GM12878 (cell line): ENCODE results near the gene ADAT3. TPM values are rescaled to one million over a fixed set of nuclear protein-coding genes. Genes with fewer than 3 reads are reported as not detected.

ENCODE experiments used
- BMI1 ChIP-seq: fragments of 450-650 bp; IDR thresholded peaks from 2 replicates; pipeline ENCODE4 v1.6.1; 2016; ENCODE audit warnings: mild to moderate bottlenecking, moderate library complexity, borderline replicate concordance
- BRCA1 ChIP-seq: IDR thresholded peaks from 2 replicates; pipeline ENCODE4 v1.6.1; 2011; ENCODE audit warnings: low read depth, low read length, improper control_type of control experiment
- CREM ChIP-seq: IDR thresholded peaks from 2 replicates; pipeline ENCODE4 v1.6.1; 2014; ENCODE audit warnings: antibody characterized with exemption, low read depth
- JUNB ChIP-seq: IDR thresholded peaks from 2 replicates; pipeline ENCODE4 v1.6.1; 2016; ENCODE audit warnings: antibody characterized with exemption, mild to moderate bottlenecking
- MTA2 ChIP-seq: fragments of 450-650 bp; IDR thresholded peaks from 2 replicates; pipeline ENCODE4 v1.6.1; 2016; ENCODE audit warnings: low read depth, mild to moderate bottlenecking, moderate library complexity
- NR2C1 ChIP-seq: fragments of 450-650 bp; IDR thresholded peaks from 2 replicates; pipeline ENCODE4 v1.6.1; 2017; ENCODE audit warnings: antibody characterized with exemption, mild to moderate bottlenecking, moderate library complexity
- NR2C2 ChIP-seq: IDR thresholded peaks from 2 replicates; pipeline ENCODE4 v1.6.1; 2011; ENCODE audit warnings: borderline replicate concordance, low read depth; ENCODE audit not compliant: control insufficient read depth, insufficient read length
- NRF1 ChIP-seq: conservative IDR thresholded peaks from 2 replicates; pipeline ENCODE4 v1.6.1; 2011; ENCODE audit warnings: mild to moderate bottlenecking, low read depth, low read length, improper control_type of control experiment
- PAX5 ChIP-seq: IDR thresholded peaks from 2 replicates; pipeline ENCODE4 v1.6.1; 2011; ENCODE audit warnings: low read depth, low read length, borderline replicate concordance
- SIX5 ChIP-seq: IDR thresholded peaks from 2 replicates; pipeline ENCODE4 v1.6.1; 2011; ENCODE audit warnings: mild to moderate bottlenecking, low read depth, low read length, moderate library complexity; ENCODE audit not compliant: severe bottlenecking
- SMAD5 ChIP-seq: IDR thresholded peaks from 2 replicates; pipeline ENCODE4 v1.6.1; 2016; ENCODE audit warnings: antibody characterized with exemption, low read depth
- SREBF1 ChIP-seq: IDR thresholded peaks from 2 replicates; pipeline ENCODE4 v1.6.1; 2012; ENCODE audit warnings: mild to moderate bottlenecking, low read length
- polyA plus RNA-seq, 11 experiments: library from polyadenylated mRNA; depleted of rRNA in 4 of 11; unstranded in 6 of 11; stranded (reverse) in 5 of 11; fragments of >200 nt; fragmentation: Nextera tagmentation in 4 of 11; fragmentation: Illumina TruSeq in 1 of 11; extraction: Ambion mirVana in 4 of 11; extraction: Trizol in 1 of 11; gene quantifications; 1 replicate in 1 of 11; 2 replicates in 10 of 11; pipeline versions ENCODE4 v1.2.1 to v1.2.3, GENCODE V29; 2011 to 2016; ENCODE audit warnings: inconsistent platforms in 2 of 11, missing spikeins in 2 of 11, low read depth in 1 of 11
- total RNA-seq, 4 experiments: library from RNA; depleted of rRNA in 3 of 4; stranded (reverse); fragments of >200 nt in 3 of 4; fragmentation: Illumina TruSeq in 1 of 4; extraction: Trizol in 1 of 4; gene quantifications; 2 replicates each; pipeline versions ENCODE4 v1.2.1 to v1.2.3, GENCODE V29; 2013 to 2021
- TF ChIP-seq, protein P1 (sequence below): fragments of 450-650 bp; IDR thresholded peaks from 2 replicates; pipeline ENCODE4 v1.6.1; 2017; ENCODE audit warnings: antibody characterized with exemption, mild to moderate bottlenecking, moderate library complexity
- TF ChIP-seq, protein P2 (sequence below): fragments of 450-650 bp; IDR thresholded peaks from 2 replicates; pipeline ENCODE4 v1.6.1; 2017; ENCODE audit warnings: mild to moderate bottlenecking, moderate library complexity
- TF ChIP-seq, protein P3 (sequence below): fragments of 450-650 bp; IDR thresholded peaks from 2 replicates; pipeline ENCODE4 v1.6.1; 2014; ENCODE audit warnings: mild to moderate bottlenecking
- TF ChIP-seq, protein P4 (sequence below): fragments of 450-650 bp; IDR thresholded peaks from 2 replicates; pipeline ENCODE4 v1.6.1; 2016; ENCODE audit warnings: mild to moderate bottlenecking

Gene ADAT3
- total and polyA plus RNA-seq, 10 of the 15 experiments (the other 5 are each of a cell fraction or from before 2014, with no cell fraction given), result 0.27 to 11.8 (median 7.7) TPM; not detected in 3

DNA sequence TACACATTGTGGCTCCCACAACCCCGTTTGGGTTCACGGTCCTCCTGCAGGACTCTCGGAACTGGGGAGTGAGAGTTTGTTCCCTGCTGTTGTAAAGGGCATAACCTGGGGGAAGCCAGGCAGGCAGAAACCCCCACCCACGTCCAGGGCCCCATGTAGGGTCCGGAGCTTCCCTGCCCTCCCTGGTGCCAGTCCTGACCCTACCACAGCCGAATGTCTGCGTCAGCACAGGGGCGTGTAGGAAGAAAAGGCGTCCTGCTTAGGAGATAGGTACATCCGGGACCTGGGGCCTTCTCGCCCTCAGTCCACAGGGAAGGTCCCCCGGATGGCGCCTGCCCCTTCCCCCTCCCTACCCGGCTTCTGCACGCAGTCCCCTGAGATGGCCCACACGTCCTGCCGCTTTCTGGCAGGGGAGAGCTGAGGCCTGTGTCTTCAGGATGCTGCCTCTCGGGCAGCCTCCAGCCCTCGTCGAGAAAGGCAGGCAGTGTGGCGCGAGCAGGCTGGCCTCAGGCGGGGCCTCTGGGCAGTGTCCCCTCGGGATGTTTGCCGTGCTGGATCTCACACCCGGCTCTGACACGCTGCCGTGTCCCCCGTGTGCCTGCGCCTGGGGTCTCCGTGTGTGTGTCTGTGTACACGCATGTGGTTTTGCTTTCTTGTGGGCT lies 54.9 kb downstream of the ADAT3 start (continued):
- TF ChIP-seq, protein P1, sequence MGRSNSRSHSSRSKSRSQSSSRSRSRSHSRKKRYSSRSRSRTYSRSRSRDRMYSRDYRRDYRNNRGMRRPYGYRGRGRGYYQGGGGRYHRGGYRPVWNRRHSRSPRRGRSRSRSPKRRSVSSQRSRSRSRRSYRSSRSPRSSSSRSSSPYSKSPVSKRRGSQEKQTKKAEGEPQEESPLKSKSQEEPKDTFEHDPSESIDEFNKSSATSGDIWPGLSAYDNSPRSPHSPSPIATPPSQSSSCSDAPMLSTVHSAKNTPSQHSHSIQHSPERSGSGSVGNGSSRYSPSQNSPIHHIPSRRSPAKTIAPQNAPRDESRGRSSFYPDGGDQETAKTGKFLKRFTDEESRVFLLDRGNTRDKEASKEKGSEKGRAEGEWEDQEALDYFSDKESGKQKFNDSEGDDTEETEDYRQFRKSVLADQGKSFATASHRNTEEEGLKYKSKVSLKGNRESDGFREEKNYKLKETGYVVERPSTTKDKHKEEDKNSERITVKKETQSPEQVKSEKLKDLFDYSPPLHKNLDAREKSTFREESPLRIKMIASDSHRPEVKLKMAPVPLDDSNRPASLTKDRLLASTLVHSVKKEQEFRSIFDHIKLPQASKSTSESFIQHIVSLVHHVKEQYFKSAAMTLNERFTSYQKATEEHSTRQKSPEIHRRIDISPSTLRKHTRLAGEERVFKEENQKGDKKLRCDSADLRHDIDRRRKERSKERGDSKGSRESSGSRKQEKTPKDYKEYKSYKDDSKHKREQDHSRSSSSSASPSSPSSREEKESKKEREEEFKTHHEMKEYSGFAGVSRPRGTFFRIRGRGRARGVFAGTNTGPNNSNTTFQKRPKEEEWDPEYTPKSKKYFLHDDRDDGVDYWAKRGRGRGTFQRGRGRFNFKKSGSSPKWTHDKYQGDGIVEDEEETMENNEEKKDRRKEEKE, result no peak
- TF ChIP-seq PAX5, result no peak
- no peak for TF ChIP-seq CREM
- no peak for TF ChIP-seq BMI1
- no peak for TF ChIP-seq NR2C2
- TF ChIP-seq MTA2, result no peak
- TF ChIP-seq, protein P2, sequence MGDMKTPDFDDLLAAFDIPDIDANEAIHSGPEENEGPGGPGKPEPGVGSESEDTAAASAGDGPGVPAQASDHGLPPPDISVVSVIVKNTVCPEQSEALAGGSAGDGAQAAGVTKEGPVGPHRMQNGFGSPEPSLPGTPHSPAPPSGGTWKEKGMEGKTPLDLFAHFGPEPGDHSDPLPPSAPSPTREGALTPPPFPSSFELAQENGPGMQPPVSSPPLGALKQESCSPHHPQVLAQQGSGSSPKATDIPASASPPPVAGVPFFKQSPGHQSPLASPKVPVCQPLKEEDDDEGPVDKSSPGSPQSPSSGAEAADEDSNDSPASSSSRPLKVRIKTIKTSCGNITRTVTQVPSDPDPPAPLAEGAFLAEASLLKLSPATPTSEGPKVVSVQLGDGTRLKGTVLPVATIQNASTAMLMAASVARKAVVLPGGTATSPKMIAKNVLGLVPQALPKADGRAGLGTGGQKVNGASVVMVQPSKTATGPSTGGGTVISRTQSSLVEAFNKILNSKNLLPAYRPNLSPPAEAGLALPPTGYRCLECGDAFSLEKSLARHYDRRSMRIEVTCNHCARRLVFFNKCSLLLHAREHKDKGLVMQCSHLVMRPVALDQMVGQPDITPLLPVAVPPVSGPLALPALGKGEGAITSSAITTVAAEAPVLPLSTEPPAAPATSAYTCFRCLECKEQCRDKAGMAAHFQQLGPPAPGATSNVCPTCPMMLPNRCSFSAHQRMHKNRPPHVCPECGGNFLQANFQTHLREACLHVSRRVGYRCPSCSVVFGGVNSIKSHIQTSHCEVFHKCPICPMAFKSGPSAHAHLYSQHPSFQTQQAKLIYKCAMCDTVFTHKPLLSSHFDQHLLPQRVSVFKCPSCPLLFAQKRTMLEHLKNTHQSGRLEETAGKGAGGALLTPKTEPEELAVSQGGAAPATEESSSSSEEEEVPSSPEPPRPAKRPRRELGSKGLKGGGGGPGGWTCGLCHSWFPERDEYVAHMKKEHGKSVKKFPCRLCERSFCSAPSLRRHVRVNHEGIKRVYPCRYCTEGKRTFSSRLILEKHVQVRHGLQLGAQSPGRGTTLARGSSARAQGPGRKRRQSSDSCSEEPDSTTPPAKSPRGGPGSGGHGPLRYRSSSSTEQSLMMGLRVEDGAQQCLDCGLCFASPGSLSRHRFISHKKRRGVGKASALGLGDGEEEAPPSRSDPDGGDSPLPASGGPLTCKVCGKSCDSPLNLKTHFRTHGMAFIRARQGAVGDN, result no peak
- no peak for TF ChIP-seq NR2C1
- TF ChIP-seq, protein P3, sequence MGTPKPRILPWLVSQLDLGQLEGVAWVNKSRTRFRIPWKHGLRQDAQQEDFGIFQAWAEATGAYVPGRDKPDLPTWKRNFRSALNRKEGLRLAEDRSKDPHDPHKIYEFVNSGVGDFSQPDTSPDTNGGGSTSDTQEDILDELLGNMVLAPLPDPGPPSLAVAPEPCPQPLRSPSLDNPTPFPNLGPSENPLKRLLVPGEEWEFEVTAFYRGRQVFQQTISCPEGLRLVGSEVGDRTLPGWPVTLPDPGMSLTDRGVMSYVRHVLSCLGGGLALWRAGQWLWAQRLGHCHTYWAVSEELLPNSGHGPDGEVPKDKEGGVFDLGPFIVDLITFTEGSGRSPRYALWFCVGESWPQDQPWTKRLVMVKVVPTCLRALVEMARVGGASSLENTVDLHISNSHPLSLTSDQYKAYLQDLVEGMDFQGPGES, result no peak
- TF ChIP-seq, protein P4, sequence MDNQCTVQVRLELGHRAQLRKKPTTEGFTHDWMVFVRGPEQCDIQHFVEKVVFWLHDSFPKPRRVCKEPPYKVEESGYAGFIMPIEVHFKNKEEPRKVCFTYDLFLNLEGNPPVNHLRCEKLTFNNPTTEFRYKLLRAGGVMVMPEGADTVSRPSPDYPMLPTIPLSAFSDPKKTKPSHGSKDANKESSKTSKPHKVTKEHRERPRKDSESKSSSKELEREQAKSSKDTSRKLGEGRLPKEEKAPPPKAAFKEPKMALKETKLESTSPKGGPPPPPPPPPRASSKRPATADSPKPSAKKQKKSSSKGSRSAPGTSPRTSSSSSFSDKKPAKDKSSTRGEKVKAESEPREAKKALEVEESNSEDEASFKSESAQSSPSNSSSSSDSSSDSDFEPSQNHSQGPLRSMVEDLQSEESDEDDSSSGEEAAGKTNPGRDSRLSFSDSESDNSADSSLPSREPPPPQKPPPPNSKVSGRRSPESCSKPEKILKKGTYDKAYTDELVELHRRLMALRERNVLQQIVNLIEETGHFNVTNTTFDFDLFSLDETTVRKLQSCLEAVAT, result no peak
- TF ChIP-seq SMAD5, result no peak
- TF ChIP-seq JUNB, result no peak
- no peak for TF ChIP-seq SIX5
- no peak for TF ChIP-seq NRF1
- no peak for TF ChIP-seq BRCA1
- no peak for TF ChIP-seq SREBF1
